Subcutaneous abdominal adipose tissue (tissue), 5 donors: ENCODE measurements around the gene NAV2.
"Not testable (repeated sequence)": the region's sequence is repeated elsewhere in the genome, so short reads cannot be mapped to it uniquely, and the experiment has no call there.

Source experiments
- H3K27ac ChIP-seq: one replicate; pipeline ENCODE4 v1.7.0; 2013; ENCODE audit warnings: low read depth, mild to moderate bottlenecking, inconsistent platforms, low read length, moderate library complexity
- H3K27me3 ChIP-seq, 5 donors: one replicate each; pipeline ENCODE4 v1.7.0; 2013; ENCODE audit warnings: low read length in 5 of 5, inconsistent platforms in 1 of 5; ENCODE audit not compliant: control insufficient read depth in 5 of 5, insufficient read depth in 4 of 5
- H3K36me3 ChIP-seq, 5 donors: one replicate each; pipeline ENCODE4 v1.7.0; 2013; ENCODE audit warnings: low read length in 5 of 5; ENCODE audit not compliant: control insufficient read depth in 5 of 5, insufficient read depth in 5 of 5
- H3K4me1 ChIP-seq, 5 donors: one replicate each; pipeline ENCODE4 v1.7.0; 2013; ENCODE audit warnings: low read length in 5 of 5, mild to moderate bottlenecking in 3 of 5, moderate library complexity in 1 of 5; ENCODE audit not compliant: control insufficient read depth in 5 of 5, insufficient read depth in 5 of 5
- H3K4me3 ChIP-seq, 5 donors: one replicate each; pipeline ENCODE4 v1.7.0; 2013; ENCODE audit warnings: low read length in 5 of 5, low read depth in 1 of 5
- H3K9ac ChIP-seq, 5 donors: one replicate each; pipeline ENCODE4 v1.7.0; 2013; ENCODE audit warnings: low read length in 5 of 5, mild to moderate bottlenecking in 4 of 5, moderate library complexity in 3 of 5
- H3K9me3 ChIP-seq, 5 donors: one replicate each; pipeline ENCODE4 v1.7.0; 2013; ENCODE audit warnings: low read length in 5 of 5; ENCODE audit not compliant: control insufficient read depth in 5 of 5
- donor health status: healthy.
- donor health status: healthy.
- donor health status: healthy.
- donor health status: healthy.
- donor health status: healthy.

Gene NAV2

GRCh38 chr11:20000351-20001134 is 287.9 kb downstream of the NAV2 start:
- Histone ChIP-seq H3K4me3 (no peak overlapping the region), H3K27ac (no peak overlapping the region), H3K27me3 (no peaks in the 10 kb centered on the region), H3K36me3 (peaks cover 0 to 3% (median 0%) of the 10 kb centered on the region in 5 donors), H3K9me3 (no peaks in the 10 kb centered on the region), H3K9ac (no peak overlapping the region), H3K4me1 (peaks cover 0 to 14% (median 0%) of the 10 kb centered on the region in 5 donors)

GRCh38 chr11:20002312-20003216 is 289.9 kb downstream of the NAV2 start:
- Histone ChIP-seq H3K4me1 (peaks cover 0 to 14% (median 0%) of the 10 kb centered on the region in 5 donors), H3K9ac (no peak overlapping the region), H3K27me3 (no peaks in the 10 kb centered on the region), H3K27ac (no peak overlapping the region), H3K36me3 (peaks cover 0 to 3% (median 0%) of the 10 kb centered on the region in 5 donors), H3K4me3 (no peak overlapping the region), H3K9me3 (no peaks in the 10 kb centered on the region)

GRCh38 chr11:20003351-20003750 is 290.7 kb downstream of the NAV2 start:
- H3K9ac ChIP-seq: no peak overlapping the region
- no peaks in the 10 kb centered on the region for H3K27me3 ChIP-seq
- no peaks in the 10 kb centered on the region for H3K9me3 ChIP-seq
- peaks cover 0 to 17% (median 3%) of the 10 kb centered on the region in 5 donors for H3K4me1 ChIP-seq
- no peak overlapping the region for H3K4me3 ChIP-seq
- no peak overlapping the region for H3K27ac ChIP-seq
- peaks cover 0 to 3% (median 0%) of the 10 kb centered on the region in 5 donors for H3K36me3 ChIP-seq

GRCh38 chr11:20004866-20005265 is 292.2 kb downstream of the NAV2 start:
- H3K4me1 ChIP-seq: peaks cover 0 to 16% (median 10%) of the 10 kb centered on the region in 5 donors

GRCh38 chr11:20005747-20006146 is 293.1 kb downstream of the NAV2 start:
- no peak overlapping the region for H3K9ac ChIP-seq
- peaks cover 0 to 10% (median 8%) of the 10 kb centered on the region in 5 donors for H3K4me1 ChIP-seq
- peaks cover 0 to 3% (median 0%) of the 10 kb centered on the region in 5 donors for H3K36me3 ChIP-seq
- no peaks in the 10 kb centered on the region for H3K27me3 ChIP-seq
- no peaks in the 10 kb centered on the region for H3K9me3 ChIP-seq
- H3K4me3 ChIP-seq: no peak overlapping the region
- no peak overlapping the region for H3K27ac ChIP-seq

More at GRCh38 chr11:20004866-20005265, 292.2 kb downstream of the NAV2 start:
- Histone ChIP-seq H3K27ac (no peak overlapping the region), H3K9me3 (no peaks in the 10 kb centered on the region), H3K9ac (no peak overlapping the region), H3K27me3 (no peaks in the 10 kb centered on the region), H3K36me3 (peaks cover 0 to 3% (median 0%) of the 10 kb centered on the region in 5 donors), H3K4me3 (no peak overlapping the region)

GRCh38 chr11:20006618-20007017 is 294.0 kb downstream of the NAV2 start:
- H3K4me3 ChIP-seq, H3K36me3 ChIP-seq, H3K27ac ChIP-seq, H3K27me3 ChIP-seq, H3K9ac ChIP-seq, H3K4me1 ChIP-seq, H3K9me3 ChIP-seq: not testable (repeated sequence)

- Histone ChIP-seq H3K27ac (no peak overlapping the region), H3K4me3 (no peak overlapping the region), H3K36me3 (no peaks in the 10 kb centered on the region), H3K27me3 (no peaks in the 10 kb centered on the region), H3K9ac (no peak overlapping the region), H3K9me3 (no peaks in the 10 kb centered on the region), H3K4me1 (peaks cover 0 to 10% (median 8%) of the 10 kb centered on the region in 5 donors)
These were observed 294.7 kb downstream of the NAV2 start for GRCh38 chr11:20007386-20007785.

GRCh38 chr11:20008190-20008870 is 295.7 kb downstream of the NAV2 start:
- no peak overlapping the region for H3K9ac ChIP-seq
- no peaks in the 10 kb centered on the region for H3K9me3 ChIP-seq
- H3K36me3 ChIP-seq: no peaks in the 10 kb centered on the region
- H3K27ac ChIP-seq: no peak overlapping the region
- H3K4me3 ChIP-seq: no peak overlapping the region
- no peaks in the 10 kb centered on the region for H3K27me3 ChIP-seq
- H3K4me1 ChIP-seq: peaks cover 0 to 10% (median 8%) of the 10 kb centered on the region in 5 donors

- Histone ChIP-seq H3K27me3 (no peaks in the 10 kb centered on the region), H3K9ac (no peak overlapping the region), H3K9me3 (no peaks in the 10 kb centered on the region), H3K27ac (no peak overlapping the region), H3K36me3 (no peaks in the 10 kb centered on the region), H3K4me1 (peaks cover 0 to 10% (median 8%) of the 10 kb centered on the region in 5 donors), H3K4me3 (no peak overlapping the region)
These were observed 296.4 kb downstream of the NAV2 start for GRCh38 chr11:20008871-20009644.
